Stimulated activated CD8-positive, alpha-beta memory T cell treated with anti-CD3 and anti-CD28 coated beads, Interleukin-2, amount 100 ng/mL, for 48 hours (primary cell): Measurements from ENCODE around the gene GLRX3.
"Not testable (repeated sequence)": the region's sequence is repeated elsewhere in the genome, so short reads cannot be mapped to it uniquely, and the experiment has no call there.

Experiments used
- DNase-seq, 2 donors: peaks; one replicate each; pipeline ENCODE4 v3.0.0-alpha.2; 2020; ENCODE audit warnings: low read depth in 2 of 2

The GLRX3 gene

DNA sequence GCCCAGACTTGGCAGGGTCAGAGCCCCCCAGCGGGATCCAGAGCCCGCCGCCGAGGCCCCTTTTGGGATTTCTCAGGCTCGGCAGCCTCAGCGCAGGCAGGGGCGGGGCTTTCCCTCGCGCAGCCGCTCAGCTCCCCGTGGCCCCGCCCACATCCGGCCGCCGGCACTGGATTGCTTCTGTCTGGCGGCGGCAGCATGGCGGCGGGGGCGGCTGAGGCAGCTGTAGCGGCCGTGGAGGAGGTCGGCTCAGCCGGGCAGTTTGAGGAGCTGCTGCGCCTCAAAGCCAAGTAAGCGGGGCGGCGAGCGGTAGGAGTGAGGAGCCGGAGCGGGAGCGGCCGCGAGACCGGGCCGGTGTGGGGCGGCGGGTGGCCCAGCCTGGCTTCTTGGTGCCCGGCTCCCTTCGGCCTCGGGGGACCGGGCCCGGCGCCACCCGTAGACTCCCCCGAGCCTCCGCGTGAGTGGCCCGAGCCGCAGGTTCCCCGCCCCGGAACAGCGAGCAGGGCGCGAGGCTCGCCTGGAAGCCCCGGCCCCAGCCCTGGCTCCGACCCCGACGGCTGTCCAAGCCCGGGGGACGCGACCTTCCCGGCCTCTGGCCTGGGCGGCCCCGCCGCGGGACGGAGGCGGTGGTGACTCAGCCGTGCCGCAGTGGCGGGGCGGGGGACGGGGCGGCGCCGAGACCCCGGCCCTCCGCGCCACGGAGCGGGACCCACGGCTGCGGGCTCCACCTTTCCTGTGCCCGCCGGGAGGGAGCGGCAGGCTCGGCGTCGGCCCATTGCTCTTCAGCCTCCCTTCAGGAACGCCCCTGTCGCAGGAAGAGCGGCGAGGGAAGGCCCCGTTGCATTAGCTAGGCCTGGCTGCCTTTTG lies at the start of gene GLRX3:
Gene GLRX3 (plus strand): TSS at position 166 of the 864 bp plus-strand sequence. CDS start 30 bp downstream, at position 196.
- peak; percentile 81 to 93 for DNase-seq

GRCh38 chr10:130090565-130090964 lies 45.6 kb upstream of the GLRX3 start:
- DNase-seq: not testable (repeated sequence)

DNA sequence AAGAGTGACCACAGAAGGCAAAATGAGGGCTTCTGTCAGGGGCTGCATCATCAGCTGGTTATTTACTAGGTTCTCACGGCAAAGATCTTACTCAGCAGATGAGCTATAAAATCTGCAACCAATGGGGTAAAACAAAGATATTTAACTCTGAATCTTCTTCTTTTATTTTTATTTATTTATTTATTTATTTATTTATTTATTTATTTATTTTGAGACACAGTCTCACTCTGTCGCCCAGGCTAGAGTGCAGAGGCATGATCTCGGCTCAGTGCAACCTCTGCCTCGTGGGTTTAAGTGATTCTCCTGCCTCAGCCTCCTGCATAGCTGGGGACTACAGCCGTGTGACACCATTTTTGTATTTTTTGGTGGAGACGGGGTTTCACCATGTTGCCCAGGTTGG lies 36.8 kb upstream of the GLRX3 start:
- no peak for DNase-seq

- no peak for DNase-seq
Measured at GRCh38 chr10:130105724-130106123, 30.5 kb upstream of the GLRX3 start.

DNA sequence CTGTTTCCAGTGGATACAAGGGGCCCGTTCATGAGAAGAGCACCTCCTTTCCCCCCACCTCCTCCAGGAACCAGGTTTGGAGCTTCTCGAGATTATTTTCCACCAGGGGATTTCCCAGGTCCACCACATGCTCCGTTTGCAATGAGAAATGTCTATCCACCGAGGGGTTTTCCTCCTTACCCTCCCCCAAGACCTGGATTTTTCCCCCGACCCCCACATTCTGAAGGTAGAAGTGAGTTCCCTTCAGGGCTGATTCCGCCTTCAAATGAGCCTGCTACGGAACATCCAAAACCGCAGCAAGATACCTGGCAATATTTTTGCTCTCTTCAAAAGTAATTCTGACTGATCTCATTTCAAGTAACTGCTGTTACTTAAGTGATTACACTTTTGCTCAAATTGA lies 28.0 kb upstream of the GLRX3 start:
- not testable (repeated sequence) for DNase-seq

DNA sequence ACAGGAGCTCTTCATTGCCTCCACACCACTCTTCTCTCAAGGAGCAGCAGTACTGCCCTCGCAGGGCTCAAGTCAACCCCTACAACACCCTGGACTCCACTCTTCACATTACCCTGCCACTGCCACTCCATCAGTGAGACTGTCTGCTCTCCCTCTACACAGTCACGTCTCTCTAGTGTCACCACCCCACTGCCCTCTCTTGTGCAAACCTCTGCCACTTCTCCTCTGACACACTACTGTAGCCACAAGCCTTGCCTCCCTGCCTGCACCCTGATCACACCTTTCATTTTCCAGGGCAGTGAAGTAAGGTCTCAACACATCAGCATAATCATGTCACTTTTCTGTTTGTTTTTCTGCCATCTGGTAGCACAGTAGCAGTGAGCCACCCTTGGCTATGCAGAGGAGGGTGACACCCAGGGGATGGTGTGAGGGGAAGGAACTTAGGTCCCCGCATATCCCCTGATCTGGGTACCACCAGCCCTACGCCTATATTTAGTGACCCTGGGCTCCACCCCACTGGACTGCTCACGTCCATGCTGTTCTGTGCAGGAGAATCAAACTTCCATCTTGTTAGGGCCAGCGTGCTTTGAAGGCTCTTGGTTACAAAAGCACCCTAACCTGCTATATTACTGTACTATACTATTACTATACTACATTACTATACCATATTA lies 27.1 kb upstream of the GLRX3 start:
- no peak for DNase-seq

- peak in 1 of 2 donors; percentile 48 for DNase-seq
Measured at GRCh38 chr10:130109796-130110245, 26.4 kb upstream of the GLRX3 start.

GRCh38 chr10:130110246-130111112 lies 25.7 kb upstream of the GLRX3 start, which contains the start of gene C10orf143:
C10orf143 (minus strand) TSS chr10:130110830; CDS start chr10:130110772, 58 bp downstream.
- DNase-seq: peak; percentile 94 to 96

- peak; percentile 85 to 88 for DNase-seq
Measured at GRCh38 chr10:130111113-130111851, 24.9 kb upstream of the GLRX3 start.

DNA sequence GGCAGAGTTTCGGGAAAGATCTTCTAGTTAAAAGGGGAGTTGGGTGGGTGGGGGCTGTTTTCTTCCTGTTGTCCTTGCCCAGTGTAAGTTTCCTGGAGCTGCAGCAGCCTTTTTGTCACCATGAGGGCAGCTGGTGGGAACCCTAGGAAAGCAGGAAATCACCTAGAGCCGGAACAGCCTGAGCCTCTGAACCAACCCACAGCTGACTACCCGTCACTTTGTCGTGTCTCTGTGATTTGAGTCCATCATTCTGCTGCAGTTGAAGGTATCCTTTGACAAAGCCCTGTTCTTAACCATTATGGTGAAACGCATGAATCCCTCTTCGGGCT lies 24.4 kb upstream of the GLRX3 start:
- no peak for DNase-seq

DNA sequence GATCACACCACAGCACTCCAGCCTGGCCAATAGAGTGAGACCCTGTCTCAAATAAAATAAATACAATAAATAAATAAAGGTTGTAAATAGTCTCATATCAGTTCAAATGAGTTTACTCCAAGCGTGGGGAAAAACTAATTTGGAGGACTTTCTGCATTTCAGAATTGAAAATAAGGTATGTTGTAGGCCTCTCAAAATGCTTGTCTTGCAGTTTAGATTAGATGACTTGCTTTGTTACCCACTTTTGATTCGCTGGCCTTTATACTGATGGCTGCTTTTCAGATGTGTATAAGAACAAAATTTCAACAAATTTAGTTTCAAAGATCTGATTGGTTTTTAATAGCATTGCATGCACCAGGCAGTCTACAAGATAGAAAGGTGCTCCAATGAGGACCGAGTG lies 23.4 kb upstream of the GLRX3 start:
- DNase-seq: no peak

DNA sequence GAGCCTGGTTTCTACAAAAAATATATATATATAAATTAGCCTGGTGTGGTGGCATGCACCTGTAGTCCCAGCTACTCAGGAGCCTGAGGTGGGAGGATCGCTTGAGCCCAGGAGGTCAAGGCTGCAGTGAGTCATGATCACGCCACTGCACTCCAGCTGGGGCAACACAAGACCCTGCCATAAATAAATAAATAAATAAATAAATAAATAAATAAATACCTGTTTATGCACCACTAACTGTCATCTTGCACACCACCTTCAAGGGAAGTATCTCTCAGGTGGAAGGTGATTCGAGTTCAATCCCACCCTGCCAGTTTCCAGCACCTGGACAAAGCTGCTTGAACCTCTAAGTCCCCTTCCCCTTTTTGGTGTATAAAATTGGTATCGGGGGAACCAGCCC lies 19.2 kb upstream of the GLRX3 start:
- DNase-seq: not testable (repeated sequence)

DNA sequence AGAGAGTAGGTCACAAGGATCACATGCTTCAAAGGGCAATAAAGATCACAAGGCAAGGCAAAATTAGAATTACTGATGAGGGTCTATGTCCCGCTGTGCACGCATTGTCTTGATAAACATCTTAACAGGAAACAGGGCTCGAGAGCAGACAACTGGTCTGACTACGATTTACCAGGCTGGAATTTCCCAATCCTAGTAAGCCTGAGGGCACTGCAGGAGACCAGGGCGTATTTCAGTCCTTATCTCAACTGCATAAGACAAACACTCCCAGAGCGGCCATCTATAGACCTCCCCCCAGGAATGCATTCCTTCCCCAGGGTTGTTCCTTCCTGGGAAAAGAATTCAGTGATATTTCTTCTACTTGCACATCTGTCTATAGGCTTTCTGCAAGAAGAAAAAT lies 18.7 kb upstream of the GLRX3 start:
- not testable (repeated sequence) for DNase-seq

GRCh38 chr10:130121486-130122079 lies 14.6 kb upstream of the GLRX3 start:
- DNase-seq: no peak

DNA sequence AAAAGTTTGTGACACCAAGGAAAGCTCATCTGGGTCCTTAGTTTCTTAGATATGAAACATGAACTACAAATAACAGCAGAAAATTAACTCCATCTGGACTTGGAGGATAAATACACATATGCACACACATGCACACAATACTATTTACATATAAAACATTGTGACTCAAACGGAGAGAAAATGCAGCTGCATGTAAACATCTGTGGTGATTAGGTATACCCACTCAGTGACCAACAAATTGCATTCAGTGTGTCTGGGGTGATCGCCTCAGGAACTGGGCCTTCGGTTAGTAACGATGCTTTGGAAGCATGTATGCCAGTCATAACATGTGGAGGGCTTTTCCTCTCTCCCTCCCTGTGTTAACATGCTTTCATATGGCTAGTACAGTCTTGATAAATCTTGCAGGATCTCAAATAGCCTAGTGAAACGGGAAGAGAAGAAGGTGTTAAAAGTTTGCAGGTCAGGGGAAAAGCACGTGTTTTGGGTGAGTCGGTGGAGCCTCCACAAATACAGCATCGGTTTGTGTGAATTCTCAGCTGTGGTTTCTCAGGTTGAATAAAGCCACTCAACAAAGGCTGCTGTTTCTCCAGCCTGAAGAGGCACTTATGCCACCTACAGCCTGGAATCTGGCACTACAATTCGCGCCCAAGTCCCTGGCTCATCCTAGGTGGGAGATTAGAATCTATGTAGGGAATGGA lies 8.7 kb upstream of the GLRX3 start:
- DNase-seq: no peak

DNA sequence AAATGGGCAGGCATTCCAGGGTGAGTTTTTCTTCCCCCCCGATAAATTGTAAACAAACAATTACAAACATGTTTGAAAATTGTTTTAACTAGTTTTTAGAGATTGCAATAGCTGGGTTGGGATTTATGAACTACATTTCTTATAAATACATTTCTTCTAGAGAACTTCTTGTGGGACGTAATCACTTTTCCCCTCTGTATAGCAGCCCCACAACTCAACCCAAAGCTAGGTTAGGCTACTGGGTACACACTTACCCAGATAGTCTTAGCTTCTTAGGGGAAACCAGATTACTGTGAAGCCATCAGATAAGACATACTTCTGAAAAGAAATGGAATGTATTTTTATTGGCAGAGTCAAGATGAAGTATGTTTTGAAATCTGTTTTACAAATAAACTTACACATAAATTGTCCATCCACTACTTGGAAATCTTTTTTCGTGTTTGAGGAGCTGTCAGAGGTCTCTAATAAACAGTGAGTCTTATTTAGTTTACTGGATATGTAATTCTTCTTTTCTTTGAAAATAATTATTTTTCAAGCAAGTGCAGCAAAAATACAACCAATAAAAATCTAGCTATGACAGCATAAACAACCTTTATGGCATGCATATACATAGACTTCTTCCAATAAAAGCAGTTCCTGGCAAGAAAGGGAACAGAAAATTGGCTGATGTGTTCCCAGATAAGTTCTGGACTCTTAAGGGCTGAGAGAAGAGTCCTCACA lies 8.0 kb upstream of the GLRX3 start:
- DNase-seq: no peak

- no peak for DNase-seq
Measured at GRCh38 chr10:130128922-130129321, 7.3 kb upstream of the GLRX3 start.

DNA sequence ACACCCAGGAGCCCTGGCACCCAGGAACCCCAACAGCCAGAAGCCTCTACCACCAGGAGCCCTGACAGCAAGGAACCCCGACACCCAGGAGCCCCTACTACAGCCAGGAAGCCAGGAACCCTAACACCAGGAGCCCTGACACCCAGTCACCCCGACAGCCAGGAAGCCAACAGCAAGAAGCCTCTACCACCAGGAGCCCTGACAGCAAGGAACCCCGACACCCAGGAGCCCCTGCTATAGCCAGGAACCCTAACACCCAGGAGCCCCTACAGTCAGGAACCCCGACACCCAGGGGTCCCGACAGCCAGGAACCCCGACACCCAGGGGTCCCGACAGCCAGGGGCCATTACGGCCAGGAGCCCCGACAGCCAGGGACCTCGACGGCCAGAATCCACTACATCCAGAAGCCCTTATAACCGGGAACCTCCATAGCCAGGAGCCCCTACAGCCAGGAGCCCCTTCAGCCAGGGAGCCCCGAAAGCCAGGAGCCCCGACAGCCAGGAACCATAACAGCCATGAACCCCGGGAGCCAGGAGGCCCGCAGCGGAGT lies 440 bp upstream of the GLRX3 start:
- no peak for DNase-seq

- DNase-seq: no peak
Measured at GRCh38 chr10:130137090-130137448, 878 bp downstream of the GLRX3 start.
